Superior temporal gyrus (tissue), 1 donor: Measurements from ENCODE around the gene PLCZ1.
"Not testable (repeated sequence)": the region's sequence is repeated elsewhere in the genome, so short reads cannot be mapped to it uniquely, and the experiment has no call there.

Experiments used
- DNase-seq: peaks from one replicate; pipeline ENCODE4 v3.0.0-alpha.2; 2016; ENCODE audit errors: extremely low spot score

The PLCZ1 gene, protein sequence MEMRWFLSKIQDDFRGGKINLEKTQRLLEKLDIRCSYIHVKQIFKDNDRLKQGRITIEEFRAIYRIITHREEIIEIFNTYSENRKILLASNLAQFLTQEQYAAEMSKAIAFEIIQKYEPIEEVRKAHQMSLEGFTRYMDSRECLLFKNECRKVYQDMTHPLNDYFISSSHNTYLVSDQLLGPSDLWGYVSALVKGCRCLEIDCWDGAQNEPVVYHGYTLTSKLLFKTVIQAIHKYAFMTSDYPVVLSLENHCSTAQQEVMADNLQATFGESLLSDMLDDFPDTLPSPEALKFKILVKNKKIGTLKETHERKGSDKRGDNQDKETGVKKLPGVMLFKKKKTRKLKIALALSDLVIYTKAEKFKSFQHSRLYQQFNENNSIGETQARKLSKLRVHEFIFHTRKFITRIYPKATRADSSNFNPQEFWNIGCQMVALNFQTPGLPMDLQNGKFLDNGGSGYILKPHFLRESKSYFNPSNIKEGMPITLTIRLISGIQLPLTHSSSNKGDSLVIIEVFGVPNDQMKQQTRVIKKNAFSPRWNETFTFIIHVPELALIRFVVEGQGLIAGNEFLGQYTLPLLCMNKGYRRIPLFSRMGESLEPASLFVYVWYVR

DNA sequence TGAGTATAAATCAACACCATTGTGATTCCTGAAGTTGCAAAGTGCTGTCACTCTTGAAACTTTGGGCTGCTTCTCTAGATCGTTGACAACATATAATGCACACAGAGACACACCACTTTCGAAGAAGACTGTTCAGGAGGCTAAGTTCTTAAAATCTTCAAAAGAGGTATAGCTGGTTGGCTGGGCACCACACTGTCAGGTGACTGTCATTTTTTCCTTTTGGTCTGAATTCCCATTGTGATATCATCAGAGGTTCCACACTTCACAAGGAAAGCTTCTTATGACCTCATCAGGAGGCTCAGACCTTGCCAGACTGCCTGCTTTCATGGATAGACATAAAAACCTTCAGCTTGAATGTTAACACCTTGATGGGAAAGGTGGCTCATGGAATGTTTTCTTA, at the start of gene PLCZ1, which contains the start of gene CAPZA3:
Gene PLCZ1 (minus strand): TSS at position 194 of the 400 bp plus-strand sequence. CDS start 641 bp downstream, outside the sequence.
Gene CAPZA3 (plus strand): TSS at position 301 of the 400 bp plus-strand sequence. CDS start 150 bp downstream, outside the sequence.
- DNase-seq = no peak

DNA sequence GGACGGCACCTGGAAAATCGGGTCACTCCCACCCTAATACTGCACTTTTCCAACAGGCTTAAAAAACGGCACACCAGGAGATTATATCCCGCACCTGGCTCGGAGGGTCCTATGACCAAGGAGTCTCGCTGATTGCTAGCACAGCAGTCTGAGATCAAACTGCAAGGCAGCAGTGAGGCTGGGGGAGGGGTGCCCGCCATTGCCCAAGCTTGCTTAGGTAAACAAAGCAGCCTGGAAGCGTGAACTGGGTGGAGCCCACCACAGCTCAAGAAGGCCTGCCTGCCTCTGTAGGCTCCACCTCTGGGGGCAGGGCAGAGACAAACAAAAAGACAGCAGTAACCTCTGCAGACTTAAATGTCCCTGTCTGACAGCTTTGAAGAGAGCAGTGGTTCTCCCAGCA, 47.7 kb upstream of the PLCZ1 start:
- DNase-seq = not testable (repeated sequence)

DNA sequence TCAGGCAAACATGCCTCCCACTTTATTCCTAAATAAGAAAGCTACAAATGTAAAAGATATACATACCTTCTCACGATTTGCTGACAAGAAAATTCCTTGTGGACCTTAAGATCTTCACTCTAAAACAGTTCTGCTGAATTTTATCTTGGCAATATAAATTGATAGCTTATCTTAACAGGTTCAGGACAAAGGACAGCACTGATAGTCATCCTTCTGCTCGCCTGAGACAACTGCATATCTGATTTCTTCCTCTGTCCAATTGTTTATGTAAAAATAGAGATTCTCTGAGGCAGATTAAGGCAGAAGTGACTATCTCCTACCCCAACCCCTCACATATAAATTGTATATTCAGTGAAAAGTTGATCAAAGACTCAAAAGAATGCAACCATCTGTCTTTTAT, 45.0 kb upstream of the PLCZ1 start:
- no peak for DNase-seq

DNA sequence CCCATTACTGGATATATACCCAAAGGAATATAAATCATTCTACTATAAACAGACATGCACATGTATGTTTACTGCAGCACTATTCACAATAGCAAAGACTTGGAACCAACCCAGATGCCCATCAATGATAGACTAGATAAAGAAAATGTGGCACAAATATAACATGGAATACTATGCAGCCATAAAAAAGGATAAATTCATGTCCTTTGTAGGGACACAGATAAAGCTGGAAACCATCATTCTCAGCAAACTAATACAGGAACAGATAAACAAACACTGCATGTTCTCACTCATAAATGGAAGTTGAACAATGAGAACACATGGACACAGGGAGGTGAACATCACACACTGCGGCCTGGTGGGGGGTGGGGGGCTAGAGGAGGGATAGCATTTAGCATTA, 28.7 kb upstream of the PLCZ1 start:
- DNase-seq = not testable (repeated sequence)

DNA sequence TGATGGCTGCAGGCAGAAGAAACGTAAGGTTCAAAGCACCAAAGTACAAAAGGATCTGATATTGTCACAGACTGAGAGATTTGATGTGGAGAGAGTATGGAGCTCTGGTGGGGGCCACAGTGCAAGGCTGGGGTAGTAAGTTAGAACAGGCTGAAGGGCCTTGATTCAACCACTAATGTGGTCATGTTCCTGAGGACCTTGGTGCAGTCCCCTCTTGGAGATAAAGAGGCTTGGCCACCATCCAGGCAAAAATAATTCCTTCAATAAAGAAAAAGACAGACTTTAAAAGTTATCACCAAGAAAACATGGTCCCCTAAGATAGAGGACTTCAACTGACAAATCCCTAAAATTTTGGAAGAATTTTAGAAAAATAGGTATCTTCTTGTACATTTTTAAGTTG, 17.5 kb upstream of the PLCZ1 start:
- DNase-seq = no peak

DNA sequence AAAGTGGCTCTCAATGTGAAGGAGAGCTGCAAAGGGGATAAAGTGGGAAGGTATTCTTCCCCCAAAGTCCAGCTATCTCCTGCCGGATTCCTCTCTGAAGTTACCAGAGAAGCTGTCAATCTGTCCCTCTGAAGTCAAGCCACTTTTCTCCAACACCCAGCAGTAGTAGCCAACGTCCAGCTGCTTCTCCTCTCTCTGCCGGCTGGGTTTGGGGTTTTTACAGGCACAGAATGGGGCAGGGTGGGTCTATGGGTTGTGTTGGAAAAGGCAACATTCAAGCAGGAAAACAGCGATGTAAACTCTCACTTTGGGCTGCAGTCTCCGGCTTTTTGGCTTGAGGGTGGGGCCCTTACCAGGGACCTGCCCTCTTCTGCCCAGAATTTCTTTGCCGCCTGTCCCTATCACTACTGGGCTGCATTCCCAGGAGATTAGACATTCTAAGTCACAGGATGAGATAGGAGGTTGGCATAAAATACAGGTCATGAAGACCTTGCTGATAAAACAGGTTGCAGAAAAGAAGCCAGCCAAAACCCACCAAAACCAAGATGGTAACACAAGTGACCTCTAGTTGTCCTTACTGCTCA, 16.4 kb upstream of the PLCZ1 start:
- DNase-seq = no peak

DNA sequence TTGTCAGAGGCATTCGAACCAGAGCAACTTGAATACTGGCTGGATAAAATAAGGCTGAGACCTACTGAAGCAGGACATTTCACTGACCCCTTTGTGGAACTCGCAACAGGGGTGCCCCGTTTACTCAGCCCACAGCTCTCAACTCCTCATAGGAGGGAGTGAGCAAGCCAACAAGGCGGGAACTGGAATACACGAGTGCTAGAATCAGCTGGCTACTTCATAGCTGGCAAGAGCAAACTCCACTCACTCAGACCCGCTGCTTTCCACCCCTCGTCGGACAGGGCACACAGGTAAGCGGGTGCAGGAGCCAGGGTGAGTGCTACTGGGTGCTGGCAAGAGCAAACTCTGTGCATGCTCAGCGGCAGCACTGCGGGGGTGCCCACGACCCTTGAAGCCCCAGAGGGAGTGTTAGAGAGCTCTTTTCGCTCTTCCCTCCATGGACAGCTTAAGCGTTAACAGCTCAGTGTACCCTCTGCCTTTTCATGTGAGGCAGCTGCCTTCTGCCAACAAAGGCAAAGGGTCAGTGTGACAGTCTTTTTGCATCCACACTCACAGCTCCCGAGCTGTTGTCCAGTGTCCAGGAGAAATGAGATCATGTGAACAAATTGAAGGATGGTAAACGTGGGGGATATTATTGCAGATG, 15.8 kb upstream of the PLCZ1 start:
- DNase-seq = no peak

DNA sequence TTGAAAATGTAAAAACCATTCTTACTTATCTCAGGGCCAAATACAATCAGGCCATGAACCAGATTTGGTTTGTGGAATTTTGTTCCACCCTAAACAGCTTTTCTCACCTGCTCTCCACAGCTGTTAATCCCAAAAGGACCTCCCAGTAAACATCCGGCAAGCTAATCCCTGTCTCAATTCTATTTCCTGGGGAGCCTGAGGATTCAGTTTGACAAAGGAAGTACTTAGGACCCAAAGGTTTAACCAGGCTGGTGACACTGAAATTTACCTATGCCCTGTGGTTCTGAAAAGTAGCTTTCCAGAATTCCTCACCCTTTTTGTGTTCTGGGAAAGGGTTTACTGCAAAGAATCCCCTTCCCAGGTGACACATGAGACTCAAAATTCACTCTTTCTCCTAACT, 15.1 kb upstream of the PLCZ1 start:
- DNase-seq = no peak

DNA sequence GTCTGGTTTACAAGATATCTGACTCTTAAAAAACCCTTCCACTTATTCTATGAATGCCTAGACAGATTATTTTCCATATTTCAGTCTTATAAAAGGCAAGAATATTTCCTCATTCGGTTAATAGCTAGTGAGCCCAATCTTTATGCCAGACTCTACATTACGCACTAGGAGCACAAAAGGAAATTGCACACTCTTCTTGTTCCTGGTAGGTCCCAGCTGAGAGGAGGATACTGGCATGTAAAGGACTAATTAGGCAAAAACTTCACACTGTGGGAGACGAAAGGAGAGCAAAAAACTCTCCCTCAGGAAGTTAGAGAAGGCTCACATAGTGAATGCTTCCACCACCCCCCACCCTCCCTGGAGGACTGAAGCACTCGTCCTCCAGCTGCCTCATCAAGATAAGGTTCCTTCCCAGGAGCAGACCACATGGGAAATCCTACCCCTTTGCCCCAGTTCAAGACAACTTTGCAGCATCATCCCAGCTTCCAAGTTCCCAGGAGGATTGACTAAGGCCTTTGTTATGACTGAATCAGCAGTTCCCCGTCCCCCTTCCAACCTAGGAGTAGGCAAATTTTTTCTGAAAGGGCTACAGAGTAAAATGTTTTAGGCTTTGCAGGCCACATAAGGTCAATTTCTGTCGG, 14.6 kb upstream of the PLCZ1 start:
- DNase-seq = no peak

DNA sequence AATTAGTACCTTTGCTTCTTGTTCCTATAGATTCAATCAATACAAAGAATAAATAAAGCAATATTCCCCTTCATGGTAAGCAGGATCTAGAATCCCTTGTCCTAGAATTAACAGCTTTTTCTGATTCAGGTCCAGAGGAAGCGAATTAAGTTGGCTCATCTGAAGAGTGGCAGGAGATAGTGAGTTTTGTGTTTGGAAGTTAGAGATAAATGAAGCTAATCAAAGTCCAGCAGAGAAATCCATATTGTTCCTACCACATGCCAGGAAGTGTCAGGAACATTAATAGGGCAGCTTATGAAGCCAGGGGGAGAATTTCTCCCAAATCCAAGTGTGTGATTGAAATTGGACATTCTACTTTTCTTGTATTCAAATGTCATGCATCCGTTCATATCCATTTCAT, 14.1 kb upstream of the PLCZ1 start:
- DNase-seq = no peak

DNA sequence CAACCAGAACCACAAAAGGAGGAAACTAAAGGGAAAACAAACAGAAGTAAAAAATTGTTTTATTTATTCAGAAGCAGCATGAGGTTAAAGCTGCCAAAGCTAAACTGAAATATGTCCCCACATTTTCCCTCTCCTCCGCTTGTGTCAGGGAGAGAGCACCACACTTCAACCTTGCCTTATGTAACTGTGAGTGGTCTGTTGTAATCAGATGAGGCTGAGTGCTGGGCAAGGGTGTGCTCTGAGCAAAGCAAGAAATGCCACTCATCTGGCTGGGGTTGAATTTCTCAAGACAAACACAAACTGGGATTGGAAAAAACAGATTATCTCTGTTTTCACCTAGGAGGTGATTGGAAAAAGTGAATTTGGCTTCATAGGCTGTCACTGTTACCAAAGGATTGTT, 12.3 kb upstream of the PLCZ1 start:
- no peak for DNase-seq

DNA sequence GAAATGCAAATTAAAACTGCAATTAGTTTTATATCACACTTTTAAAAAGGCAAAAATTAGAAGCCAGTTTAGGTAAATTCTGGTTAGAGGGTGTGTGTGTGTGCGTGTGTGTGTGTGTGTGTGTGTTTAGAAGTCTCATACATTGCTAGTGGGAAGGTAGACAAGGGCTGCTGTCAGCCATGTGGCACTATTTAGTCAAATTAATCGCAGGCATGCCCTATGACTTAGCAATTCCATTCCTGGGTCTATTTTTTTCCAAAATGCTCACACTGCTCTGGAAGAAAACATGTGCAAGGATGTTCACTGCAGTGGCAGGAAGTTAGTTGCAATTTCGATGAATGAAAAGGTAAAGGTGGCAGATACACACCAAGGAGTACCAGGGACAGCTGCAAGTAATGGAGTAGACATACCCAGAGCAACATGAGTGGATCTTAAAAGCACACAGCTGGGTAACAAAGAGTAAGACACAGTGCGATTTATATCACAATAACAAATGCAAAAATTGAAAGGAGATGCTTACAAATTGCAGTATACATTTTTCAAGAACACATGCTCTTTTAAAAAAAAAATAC, 11.7 kb upstream of the PLCZ1 start:
- DNase-seq = no peak

DNA sequence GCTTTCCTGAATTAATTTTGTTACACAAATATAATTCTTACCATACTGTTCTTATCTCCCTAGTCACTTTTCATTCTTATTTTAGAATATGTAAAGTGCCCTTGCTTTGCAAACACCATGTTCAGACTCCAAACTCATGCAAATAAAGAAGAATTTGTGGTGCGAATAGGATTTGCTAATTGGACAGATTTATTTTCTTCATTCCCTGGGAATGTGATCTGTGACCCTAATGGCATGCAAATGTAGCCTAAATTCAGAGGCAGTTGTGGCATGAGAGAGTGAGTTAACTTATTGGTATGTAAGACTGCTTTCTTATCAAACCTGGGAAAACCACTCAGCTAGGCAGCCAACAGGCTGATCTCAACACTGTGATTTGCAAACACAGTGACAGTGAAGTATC, 10.1 kb upstream of the PLCZ1 start:
- DNase-seq = peak; percentile 30

DNA sequence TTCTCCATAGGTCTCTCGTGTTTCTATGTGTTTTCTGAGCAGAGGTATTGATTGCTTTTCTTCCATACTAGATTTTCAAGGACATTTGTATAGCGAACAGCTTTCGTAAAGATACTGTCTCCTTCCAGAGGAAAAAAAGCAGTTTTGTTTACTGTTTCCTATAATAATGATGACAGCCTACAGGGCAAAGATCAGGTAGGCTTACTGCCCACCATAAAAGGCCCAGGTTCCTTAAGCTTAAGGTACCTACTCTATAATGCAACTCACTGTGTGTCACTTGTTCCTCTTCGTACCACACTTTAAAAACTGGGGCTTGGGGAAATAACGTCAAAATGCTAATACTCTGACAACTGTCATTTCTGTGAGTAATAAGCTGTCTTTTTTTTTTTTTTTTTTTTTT, 6.7 kb downstream of the PLCZ1 start:
- DNase-seq = no peak

DNA sequence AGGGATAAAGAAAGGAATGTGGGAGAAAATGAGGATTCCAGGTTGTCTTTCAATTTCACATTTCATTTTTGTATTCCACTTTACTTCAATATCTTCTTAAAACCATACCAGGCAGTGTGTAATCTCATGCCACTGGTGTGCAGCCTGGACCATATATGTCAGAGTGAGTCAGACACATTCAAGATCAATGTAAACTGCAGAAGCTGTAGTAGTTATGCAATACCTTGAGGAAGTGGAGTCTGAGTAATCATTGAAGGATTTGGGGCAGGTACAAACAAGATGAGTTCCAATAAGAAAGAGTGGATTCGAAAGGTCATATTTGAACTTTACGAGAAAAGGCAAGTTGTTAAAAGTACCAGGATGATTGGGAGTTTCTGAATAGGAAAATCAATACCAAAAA, 14.1 kb downstream of the PLCZ1 start:
- DNase-seq = no peak

DNA sequence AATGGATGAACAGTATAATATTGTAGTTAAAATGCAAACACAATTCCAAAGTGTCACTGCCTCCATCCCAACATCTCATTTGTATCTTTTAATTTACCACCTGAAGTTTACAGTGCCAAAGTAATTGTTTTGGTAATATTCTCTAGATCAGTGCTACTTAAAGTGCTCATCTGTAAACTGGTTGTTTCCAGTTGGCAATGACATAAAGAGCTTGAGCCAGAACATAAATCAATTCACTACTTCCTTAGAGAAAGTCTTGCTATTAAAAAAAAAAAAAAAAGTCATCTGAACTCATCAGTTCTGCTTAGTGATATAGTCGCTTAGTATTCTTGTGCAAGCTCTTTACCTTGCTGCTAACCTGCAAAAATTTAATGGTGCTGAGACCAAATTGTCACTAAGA, 16.4 kb downstream of the PLCZ1 start:
- no peak for DNase-seq

DNA sequence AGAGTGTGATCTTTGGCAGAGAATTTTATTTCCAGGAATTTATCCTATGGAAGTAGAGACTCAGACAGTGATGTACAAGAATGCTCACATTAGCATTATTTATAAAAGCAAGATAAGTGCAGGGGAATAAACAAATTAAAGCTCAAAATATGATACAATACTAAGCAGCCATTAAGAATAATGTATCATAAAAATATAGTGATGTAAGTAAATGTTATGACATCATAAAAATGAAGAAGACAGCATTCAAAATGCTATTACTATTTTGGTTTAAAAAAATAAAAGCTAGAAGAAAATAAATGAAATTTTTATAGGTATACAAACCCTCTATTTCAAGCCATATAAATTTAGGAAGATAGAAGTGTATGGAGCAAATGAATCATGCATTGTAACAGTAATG, 17.1 kb downstream of the PLCZ1 start:
- no peak for DNase-seq

DNA sequence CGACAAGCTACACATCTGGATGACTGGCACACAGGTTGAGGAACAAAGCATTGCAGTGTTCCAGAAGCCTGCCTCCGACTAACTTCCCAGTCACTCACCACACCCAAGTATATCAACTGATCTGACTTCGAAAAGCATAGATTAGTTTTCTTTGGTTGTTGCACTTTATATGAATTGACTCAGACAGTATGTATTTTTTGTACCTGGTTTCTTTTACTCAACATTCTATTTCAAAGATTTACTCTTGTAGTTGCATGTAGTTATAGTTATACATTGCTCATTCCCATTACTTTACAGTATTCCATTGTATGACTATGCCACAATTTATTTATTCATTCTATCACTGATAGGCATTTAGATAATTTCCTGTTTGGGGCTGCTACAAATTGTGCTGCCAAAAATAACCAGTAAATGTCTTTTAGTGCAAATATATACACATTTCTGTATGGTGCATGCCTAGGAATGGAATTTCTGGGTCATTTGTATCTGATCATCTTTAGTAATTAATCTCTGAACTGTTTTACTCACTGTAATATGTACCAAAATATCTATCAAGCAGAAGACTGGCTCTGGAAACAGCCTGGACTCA, 17.8 kb downstream of the PLCZ1 start:
- DNase-seq = no peak

DNA sequence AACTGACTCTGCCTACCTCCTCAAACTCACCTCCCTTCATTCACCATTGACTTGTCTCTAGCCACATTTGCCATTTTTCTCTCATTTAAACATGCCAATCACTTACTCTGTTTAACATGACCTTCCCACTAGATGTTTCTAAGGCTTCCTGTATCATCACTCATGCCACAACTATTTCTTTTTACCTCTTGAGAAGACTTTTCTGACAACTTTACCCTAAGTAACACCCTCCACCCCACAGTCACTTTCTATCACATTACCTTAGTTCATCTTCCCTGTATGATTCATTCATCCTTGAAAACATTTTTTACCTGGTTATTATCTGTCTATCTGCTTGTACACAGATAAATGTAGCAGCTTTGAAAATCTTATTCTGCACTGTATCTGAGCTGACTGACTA, 19.4 kb downstream of the PLCZ1 start:
- no peak for DNase-seq

DNA sequence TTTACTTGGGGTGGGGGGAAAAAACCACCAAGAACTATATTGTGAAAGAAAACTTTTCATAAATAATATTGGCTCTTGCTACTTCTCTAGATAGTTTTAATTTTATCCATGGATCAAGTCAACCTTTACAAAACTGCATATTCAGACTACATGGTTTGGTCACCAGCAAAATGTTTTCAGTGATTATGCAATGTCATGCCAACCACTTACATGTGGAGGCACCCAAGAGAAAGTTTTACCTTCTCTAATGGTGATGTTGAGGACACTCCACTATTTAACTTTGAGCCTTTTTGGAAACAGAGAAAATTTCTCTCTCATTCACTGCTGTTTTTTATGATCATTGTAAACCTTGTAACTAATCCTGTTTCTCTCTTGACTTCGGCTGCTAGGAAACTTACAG, 21.6 kb downstream of the PLCZ1 start:
- no peak for DNase-seq

DNA sequence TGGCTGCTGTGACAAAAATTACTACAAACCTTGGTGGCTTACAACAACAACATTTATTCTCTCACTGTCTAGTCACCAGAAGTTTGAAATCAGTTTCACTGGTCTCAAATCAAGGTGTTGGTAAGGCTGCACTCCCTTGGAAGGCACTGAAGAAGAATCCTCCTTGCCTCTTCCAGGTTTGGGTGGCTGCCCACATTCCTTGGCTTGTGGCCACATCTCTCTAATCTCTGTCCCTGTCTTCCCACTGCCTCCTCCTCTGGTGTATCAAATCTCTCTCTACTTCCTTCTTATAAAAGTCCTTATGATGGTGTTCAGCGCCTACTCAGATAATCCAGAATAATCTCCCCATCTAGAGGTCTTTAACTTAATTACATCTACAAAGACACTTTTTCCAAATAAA, 31.0 kb downstream of the PLCZ1 start:
- DNase-seq = no peak
